ENCODE measurements around the gene HOXC5.

GRCh38 chr12:53987787-53988230 lies 45.0 kb upstream of the HOXC5 start:
- TF ChIP-seq EZH2 (IDR thresholded peaks at IDR 0.05) (no peak), POLR2AphosphoS5 (IDR thresholded peaks at IDR 0.05; ENCODE audit: low read depth, low read length) (no peak), SRF (IDR thresholded peaks at IDR 0.05; ENCODE audit: low read depth) (no peak)

Measured in HCT116 (cell line).